Nephron progenitor cell (in vitro differentiated cells): Measurements from ENCODE around the gene DSC2.

Experiments used
- DNase-seq: peaks from one replicate; pipeline ENCODE4 v3.0.0; 2021
- H3K27ac Mint-ChIP-seq: 2 replicates; pipeline ENCODE4 v1.8.0; 2021; ENCODE audit warnings: mild to moderate bottlenecking, moderate library complexity, mixed read lengths
- H3K27me3 Mint-ChIP-seq: 2 replicates; pipeline ENCODE4 v1.8.0; 2021; ENCODE audit warnings: mild to moderate bottlenecking, low read depth, mixed read lengths; ENCODE audit not compliant: poor library complexity
- H3K36me3 Mint-ChIP-seq: 2 replicates; pipeline ENCODE4 v1.8.0; 2021; ENCODE audit warnings: low read depth, mixed read lengths
- H3K4me1 Mint-ChIP-seq: 2 replicates; pipeline ENCODE4 v1.8.0; 2021; ENCODE audit warnings: mixed read lengths
- H3K4me3 Mint-ChIP-seq: 2 replicates; pipeline ENCODE4 v1.8.0; 2021; ENCODE audit warnings: mild to moderate bottlenecking, moderate library complexity, mixed read lengths
- H3K9me3 Mint-ChIP-seq: 2 replicates; pipeline ENCODE4 v1.8.0; 2021; ENCODE audit warnings: mild to moderate bottlenecking, moderate library complexity, mixed read lengths
- CTCF ChIP-seq: fragments of 200-600 bp; sonication (generic); IDR thresholded peaks from 2 replicates; pipeline ENCODE4 v1.5.0; 2021; ENCODE audit warnings: antibody characterized with exemption

Gene DSC2

GRCh38 chr18:31100436-31101182 lies 1.6 kb downstream of the DSC2 start:
- H3K9me3 Mint-ChIP-seq, result peaks cover 6% of the 10 kb centered on the region
- H3K4me3 Mint-ChIP-seq, result peak overlapping the region; percentile 90
- DNase-seq, result peak; percentile 55
- H3K4me1 Mint-ChIP-seq, result peaks cover 60% of the 10 kb centered on the region
- no peak for TF ChIP-seq CTCF
- peak overlapping the region; percentile 86 for H3K27ac Mint-ChIP-seq
- H3K36me3 Mint-ChIP-seq, result peaks cover 26% of the 10 kb centered on the region
- no peaks in the 10 kb centered on the region for H3K27me3 Mint-ChIP-seq

DNA sequence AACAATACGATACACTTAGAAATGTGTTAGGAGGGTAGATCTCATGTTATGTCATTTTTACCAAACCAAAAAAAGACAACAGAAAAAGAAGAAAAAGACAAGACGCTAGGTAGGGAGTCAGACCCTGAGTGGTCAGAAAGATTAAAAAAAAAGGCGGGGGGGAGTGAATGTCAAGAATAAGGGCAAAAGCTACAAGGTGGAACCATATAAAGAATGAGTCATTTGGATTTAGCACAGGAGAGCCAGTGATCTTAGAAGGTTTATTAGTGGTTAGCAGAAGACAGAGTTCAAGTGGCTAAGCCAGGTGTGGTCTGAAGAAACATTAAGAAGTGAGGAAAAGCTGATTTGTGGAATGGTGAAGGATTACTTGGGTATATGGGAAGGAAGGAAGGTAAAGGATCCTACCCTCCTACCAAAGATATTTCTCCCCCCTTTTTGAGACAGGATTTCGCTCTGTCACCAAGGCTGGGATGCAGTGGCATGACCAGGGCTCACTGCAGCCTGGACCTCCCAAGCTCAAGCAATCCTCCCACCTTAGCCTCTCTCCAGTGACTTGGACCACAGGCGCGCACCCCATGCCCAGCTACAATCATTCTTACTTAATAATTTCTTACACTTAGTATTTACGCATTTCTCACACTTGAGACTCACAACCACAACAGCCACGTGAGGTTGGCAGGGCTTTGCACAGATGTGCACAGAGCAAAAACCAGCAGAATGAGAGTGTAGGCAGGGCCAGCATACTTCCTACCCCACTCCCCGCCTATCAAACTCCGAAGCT lies 2.6 kb downstream of the DSC2 start:
- H3K27ac Mint-ChIP-seq, result peak overlapping the region; percentile 86
- H3K36me3 Mint-ChIP-seq, result peaks cover 35% of the 10 kb centered on the region
- H3K4me1 Mint-ChIP-seq, result peaks cover 64% of the 10 kb centered on the region
- peaks cover 10% of the 10 kb centered on the region for H3K9me3 Mint-ChIP-seq
- no peaks in the 10 kb centered on the region for H3K27me3 Mint-ChIP-seq
- peak; percentile 1 for DNase-seq
- peak overlapping the region; percentile 90 for H3K4me3 Mint-ChIP-seq
- TF ChIP-seq CTCF, result no peak

DNA sequence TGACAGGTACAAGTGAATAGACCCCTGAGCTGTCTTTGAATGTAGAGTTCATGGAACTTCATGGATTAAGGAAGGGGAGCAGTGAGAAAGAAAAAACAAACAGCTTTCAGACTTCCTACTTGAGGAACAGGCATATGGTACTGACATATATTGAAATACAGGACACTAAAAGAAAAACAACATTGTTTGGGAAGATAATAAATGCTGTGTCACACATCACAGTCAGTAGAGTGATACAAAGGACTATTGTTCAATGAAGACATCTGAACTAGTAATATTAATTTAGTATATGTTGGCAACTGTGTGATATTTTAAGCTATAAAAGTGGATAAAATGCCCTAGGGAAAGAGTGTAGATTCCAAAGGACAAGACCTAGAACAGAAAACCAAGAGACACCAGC lies 3.3 kb downstream of the DSC2 start:
- DNase-seq, result no peak
- peak overlapping the region; percentile 86 for H3K27ac Mint-ChIP-seq

DNA sequence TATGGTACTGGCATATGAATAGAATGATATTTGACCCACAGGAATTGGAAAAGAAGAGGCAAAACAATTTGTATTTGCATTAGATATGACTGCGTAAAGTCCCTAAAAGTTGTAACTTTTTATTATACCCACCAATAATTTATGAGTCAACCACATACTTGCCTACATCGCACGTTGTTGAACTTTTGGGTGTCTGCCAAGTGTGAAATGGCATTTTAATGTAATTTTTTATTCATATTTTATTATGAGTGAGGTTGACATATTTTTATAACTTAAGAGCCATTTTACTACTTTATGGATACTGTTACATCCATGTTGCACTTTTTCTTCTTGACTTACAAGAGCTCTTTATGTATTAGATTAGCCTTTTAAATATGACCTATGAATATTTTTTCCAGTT lies 4.6 kb downstream of the DSC2 start:
- Mint-ChIP-seq H3K9me3 (peaks cover 13% of the 10 kb centered on the region), H3K36me3 (peaks cover 46% of the 10 kb centered on the region), H3K4me3 (no peak overlapping the region), H3K4me1 (peaks cover 45% of the 10 kb centered on the region), H3K27ac (no peak overlapping the region), H3K27me3 (no peaks in the 10 kb centered on the region)
- TF ChIP-seq CTCF, result no peak
- DNase-seq, result no peak

More for the DNA sequence above, 3.3 kb downstream of the DSC2 start:
- H3K36me3 Mint-ChIP-seq, result peaks cover 38% of the 10 kb centered on the region
- H3K4me1 Mint-ChIP-seq, result peaks cover 57% of the 10 kb centered on the region
- H3K9me3 Mint-ChIP-seq, result peaks cover 11% of the 10 kb centered on the region
- no peak for TF ChIP-seq CTCF
- H3K4me3 Mint-ChIP-seq, result peak overlapping the region; percentile 90
- no peaks in the 10 kb centered on the region for H3K27me3 Mint-ChIP-seq

GRCh38 chr18:31093880-31094279 lies 8.3 kb downstream of the DSC2 start:
- Mint-ChIP-seq H3K4me3 (no peak overlapping the region), H3K36me3 (peaks cover 82% of the 10 kb centered on the region)

More at GRCh38 chr18:31093880-31094279, 8.3 kb downstream of the DSC2 start:
- Mint-ChIP-seq H3K4me1 (peaks cover 20% of the 10 kb centered on the region), H3K27ac (no peak overlapping the region), H3K9me3 (peaks cover 13% of the 10 kb centered on the region), H3K27me3 (no peaks in the 10 kb centered on the region)
- DNase-seq, result no peak
- TF ChIP-seq CTCF, result no peak
